ENCODE measurements around the gene ILRUN.
A peak's percentile ranks its signal among the peaks of the same experiment; 100 is the strongest.
"Not testable (repeated sequence)": the region's sequence is repeated elsewhere in the genome, so short reads cannot be mapped to it uniquely, and the experiment has no call there.

ILRUN gene

GRCh38 chr6:34696739-34697543 lies at the start of gene ILRUN:
Gene ILRUN (minus strand): TSS chr6:34696767. CDS start chr6:34696603, 164 bp downstream.
- peak; percentile 90 to 97 for DNase-seq

DNA sequence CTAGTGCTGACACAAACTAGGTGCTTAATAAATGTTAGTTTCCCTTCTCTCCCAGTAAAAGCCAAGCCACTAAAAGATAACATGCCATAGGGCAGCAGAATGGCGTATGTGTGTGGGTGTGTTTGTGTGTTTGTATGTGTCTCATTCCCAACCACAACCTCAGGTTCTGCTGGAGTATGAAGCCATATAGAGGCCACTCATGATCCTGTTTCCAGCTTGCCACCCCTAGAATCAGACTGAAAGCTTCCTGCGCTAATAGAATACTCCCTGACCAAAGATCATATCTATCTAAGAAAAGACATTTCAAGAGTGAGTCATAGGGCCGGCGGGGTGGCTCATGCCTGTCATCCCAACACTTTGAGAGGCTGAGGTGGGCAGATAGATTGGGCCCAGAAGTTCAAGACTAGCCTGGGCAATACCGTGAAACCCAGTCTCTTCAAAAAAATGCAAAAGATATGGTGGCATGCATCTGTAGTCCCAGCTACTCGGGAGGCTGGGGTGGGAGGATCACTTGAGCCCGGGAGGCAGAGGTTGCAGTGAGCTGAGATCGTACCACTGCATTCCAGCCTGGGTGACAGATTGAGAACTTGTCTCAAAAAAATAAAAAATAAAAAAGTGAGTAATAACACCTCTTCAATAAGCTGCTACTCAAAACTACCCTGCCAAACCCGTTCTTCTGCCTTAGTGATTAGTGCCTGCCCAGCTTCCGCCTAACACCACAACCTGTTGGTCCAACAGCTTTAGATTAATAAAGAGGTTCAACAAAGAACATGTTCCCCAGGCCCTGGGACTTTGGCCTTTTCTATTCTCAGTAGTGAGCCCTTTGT lies 48.9 kb upstream of the ILRUN start:
- DNase-seq: no peak

GRCh38 chr6:34744294-34744647 lies 47.7 kb upstream of the ILRUN start:
- not testable (repeated sequence) for DNase-seq

GRCh38 chr6:34743625-34744293 lies 47.2 kb upstream of the ILRUN start:
- DNase-seq: no peak

DNA sequence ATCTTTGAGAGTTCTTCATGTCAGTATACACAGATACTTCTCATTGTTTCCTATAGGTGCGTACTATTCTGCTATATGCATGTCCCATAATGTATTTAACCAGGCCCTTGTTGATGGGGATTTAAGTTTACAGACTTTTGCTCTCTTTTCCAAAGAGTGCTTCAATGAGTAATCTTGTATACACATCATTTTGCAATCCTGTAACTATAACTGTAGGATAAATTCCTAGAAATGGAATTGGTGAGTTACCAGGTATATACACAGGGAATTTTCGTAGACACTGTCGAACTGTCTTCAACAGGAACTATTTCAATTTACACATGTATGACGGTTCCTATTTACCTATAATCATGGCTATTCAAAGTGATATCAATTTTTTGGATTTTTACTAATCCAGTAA lies 45.5 kb upstream of the ILRUN start:
- no peak for DNase-seq

DNA sequence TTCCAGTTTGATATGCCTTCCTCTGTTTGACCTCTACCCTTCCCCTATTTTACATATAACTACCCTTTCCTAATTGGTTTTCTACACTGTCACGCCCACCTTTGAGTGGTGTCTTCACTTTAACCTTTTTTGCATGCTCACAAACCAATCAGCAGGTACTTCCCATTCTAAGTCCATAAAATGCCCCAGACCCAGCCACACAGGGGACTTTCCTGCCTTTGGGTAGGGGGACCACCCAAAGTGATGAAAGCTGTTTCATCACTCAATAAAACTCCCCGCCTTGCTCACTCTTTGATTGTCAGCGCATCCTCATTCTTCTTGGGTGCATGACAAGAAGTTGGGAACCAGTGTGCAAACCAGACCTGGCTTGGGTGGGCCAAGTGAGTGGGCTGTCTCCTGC lies 40.3 kb upstream of the ILRUN start:
- no peak for DNase-seq

GRCh38 chr6:34731393-34732060 lies 35.0 kb upstream of the ILRUN start:
- DNase-seq: no peak

DNA sequence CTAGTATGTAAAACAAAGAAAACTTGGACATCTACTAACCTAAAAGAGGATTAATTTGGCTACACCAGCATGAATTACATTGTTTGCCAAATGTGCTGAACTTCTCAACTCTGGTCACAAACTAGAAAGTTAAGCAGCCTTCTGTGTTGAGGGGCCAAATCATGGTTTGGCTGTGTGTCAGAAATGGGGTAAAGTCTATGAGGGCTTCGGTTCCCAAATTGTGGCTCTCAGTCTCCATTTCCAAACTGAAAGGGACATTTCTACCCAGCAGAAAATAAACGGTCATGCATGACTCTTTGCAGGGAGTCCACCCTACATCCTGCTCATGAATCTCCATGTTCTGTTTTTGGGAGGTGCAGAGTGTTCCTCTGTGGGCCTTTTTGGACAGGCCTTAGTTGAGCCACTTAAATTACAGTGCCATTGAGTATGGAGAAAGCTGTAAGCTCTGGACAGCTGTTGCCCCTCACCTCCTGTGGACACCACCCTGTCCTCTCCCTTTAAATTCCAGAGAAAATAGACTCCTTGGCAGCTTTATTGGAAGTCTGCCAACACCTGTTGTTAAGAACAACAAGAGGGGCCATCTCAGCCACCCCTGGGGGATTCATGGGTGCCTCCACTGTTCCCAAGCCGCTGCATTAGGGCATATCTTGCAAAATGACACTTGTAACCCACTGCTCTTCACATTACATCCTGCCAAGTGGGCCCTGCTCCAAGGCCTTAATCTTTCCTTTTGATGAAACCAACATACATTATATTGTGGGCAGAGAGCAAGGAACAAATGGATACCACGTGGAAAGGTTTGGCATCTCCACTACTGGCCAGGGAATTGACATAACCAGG lies 33.3 kb upstream of the ILRUN start:
- peak in 1 of 2 experiments; percentile 50 for DNase-seq

DNA sequence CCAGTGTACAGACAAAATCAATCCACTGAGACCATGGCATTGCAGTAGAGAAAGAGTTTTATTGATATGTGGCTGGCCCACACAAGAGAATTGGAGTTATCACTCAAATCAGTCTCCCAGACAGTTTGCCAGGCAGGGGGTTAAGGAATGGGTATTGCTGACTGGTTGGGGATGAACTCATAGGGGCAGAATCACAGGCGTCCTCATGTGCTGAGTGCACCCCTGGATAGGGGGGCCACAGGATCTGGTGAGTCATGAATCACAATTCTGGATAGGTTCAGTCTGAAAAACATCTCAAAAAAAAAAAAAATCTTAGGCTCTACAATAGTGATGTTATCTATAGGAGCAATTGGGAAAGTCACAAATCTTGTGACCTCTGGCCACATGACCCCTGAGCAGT lies 29.5 kb upstream of the ILRUN start:
- DNase-seq: no peak

DNA sequence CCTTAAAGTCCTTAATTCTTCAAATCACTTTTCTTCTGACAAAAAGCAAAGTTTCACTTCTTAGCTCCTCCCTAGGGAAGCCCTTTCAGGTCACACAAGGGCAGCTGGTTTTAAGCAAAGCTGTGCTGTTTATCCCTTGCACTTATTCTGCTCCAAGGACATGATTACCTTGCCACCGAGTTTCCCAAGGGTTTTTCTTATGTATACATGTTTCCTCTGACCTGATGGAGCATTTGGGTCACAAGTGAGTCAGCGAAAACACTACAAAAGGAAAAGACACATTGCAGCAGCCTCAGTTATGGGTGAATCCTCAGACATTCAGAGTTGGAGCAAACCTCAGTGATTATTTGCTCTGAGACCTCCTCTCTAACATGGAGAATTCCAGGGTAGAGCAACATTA lies 26.6 kb upstream of the ILRUN start:
- no peak for DNase-seq

DNA sequence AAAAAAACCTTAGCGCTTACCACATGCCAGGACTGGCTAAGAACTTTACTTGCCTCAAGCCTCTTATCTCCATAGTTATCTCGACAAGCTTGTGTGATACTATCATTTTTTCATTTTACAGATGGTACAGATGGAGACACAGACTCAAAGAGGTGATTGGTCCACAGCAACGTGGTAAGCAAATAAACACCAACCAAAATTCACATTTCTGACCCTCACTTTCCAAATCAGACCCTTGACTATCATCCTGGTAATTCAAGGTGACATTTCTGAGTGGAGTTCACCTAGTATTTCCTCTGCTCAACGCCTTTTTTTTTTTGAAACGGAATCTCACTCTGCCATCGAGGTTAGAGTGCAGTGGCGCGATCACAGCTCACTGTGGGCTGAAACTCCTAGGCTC lies 25.9 kb upstream of the ILRUN start:
- DNase-seq: no peak

DNA sequence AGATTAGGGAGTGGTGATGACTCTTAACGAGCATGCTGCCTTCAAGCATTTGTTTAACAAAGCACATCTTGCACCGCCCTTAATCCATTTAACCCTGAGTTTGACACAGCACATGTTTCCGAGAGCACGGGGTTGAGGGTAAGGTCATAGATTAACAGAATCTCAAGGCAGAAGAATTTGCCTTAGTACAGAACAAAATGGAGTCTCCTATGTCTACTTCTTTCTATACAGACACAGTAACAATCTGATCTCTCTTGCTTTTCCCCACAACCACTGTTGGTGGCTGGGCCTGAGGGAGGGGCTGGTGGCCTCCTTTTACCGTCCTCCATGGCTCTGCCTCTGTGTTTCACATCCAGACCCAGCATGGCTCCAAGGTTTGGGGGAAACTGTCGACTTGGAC lies 23.6 kb upstream of the ILRUN start:
- not testable (repeated sequence) for DNase-seq

- not testable (repeated sequence) for DNase-seq
Observed at GRCh38 chr6:34719646-34720045, 23.1 kb upstream of the ILRUN start.

GRCh38 chr6:34718976-34719375 lies 22.4 kb upstream of the ILRUN start:
- DNase-seq: no peak

DNA sequence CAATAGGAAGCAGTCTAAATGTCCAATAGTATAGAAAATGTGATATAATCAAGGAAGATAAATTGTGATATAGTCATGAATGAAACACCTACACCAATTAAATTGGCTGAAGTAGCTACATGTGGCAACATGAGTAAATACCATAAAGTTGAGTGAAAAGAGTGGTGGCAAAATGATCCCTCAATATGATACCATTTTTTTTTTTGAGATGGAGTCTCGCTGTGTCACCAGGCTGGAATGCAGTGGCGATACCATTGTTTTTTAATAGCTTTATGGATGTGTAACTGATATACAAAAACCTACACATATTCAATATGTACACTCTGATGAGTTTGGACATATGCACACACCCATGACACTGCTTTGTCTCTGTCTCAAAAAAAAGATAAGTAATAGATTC lies 20.9 kb upstream of the ILRUN start:
- no peak for DNase-seq

DNA sequence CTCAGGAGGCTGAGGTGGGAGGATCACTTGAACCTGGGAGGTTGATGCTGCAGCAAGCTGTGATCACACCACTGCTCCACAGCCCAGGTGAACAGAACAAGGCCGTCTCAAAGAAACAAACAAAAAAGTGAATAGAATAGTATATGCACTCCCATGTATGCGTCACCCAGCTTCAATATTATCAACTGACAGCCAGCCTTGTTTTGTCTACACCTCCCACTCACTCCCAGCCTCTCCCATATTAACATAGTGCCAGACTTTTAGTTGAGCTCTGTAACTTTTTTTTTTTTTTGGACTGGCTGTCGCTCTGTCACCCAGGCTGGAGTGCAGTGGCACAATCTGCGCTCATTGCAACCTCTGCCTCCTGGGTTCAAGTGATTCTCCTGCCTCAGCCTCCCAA lies 18.1 kb upstream of the ILRUN start:
- no peak for DNase-seq

- not testable (repeated sequence) for DNase-seq
Observed at GRCh38 chr6:34712881-34713280, 16.3 kb upstream of the ILRUN start.

GRCh38 chr6:34709386-34709785 lies 12.8 kb upstream of the ILRUN start:
- DNase-seq: peak; percentile 86 to 94

- no peak for DNase-seq
Observed at GRCh38 chr6:34705241-34705640, 8.7 kb upstream of the ILRUN start.

DNA sequence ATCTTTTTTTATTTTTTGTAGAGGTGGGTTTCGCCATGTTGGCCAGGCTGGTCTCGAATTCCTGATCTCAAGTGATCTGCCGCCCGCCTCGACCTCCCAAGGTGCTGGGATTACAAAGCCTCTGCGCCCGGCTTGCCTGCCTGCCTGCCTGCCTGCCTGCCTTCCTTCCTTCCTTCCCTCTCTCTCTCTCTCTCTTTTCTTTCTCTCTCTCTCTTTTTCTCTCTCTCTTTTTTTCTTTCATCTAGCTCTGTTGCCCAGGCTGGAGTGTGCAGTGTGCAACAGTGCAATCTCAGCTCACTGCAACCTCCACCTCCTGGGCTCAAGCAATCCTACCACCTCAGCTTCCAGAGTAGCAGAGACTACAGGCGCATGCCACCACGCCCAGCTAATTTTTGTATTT lies 4.6 kb upstream of the ILRUN start:
- no peak for DNase-seq

GRCh38 chr6:34697904-34698559 lies 1.5 kb upstream of the ILRUN start:
- DNase-seq: no peak

DNA sequence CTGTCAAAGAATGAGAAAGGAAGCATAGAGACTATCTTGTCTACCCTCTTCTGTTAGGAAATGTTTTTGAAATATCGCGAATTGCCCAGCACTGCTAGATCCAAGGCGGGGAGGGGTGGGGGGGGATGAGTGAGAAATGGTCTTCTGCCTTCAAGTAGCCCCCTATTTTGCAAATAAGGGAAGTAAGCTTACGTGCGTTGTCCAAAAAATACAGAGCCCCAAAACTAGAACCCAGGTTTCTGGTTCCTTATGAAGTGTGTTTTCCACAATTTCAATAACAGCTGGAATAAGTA lies 923 bp upstream of the ILRUN start:
- no peak for DNase-seq
